ENCODE data around the gene NCCRP1. TPM values are rescaled to one million over a fixed set of nuclear protein-coding genes. Genes with fewer than 3 reads are reported as not detected.

NCCRP1 gene
- total RNA-seq, 1 experiment from 2014 or later: not detected

- no TSS peak for BruUV-seq (replicated peaks)
- H3K27me3 Mint-ChIP-seq (ENCODE audit: insufficient read depth, unreplicated experiment): no peaks in the 10 kb centered on the region
- peak; percentile 92 for DNase-seq (ENCODE audit: unreplicated experiment)
Measured at GRCh38 chr19:39160889-39161672, 35.7 kb upstream of the NCCRP1 start.

DNA sequence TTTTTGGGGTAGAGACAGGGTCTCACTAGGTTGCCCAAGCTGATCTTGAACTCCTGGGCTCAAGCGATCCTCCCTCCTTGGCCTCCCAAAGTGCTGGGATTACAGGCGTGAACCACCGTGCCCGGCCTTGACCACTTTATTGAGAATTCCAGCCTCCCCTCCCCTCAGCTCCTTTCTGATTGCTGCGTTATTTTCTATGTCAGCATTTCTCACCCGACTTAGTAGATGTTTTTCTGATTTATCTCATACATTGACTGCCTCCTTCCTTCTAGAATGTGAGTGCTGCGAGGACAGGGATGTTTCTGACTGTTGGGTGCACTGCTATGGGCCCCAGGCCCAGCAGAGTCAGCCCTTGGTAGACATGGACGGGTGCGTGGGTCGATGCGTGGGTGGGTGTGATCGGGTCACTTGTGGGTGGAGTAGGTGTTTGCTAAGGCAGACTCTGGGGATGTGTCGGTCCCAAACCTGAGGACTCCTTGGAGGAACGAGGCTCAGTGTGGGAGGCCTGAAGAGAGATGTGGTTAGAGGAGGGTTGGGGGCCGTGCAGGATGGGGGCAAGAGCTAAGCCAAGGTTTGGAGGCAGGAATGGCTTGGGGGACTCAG is 34.2 kb upstream of the NCCRP1 start:
- TF ChIP-seq, protein P1, sequence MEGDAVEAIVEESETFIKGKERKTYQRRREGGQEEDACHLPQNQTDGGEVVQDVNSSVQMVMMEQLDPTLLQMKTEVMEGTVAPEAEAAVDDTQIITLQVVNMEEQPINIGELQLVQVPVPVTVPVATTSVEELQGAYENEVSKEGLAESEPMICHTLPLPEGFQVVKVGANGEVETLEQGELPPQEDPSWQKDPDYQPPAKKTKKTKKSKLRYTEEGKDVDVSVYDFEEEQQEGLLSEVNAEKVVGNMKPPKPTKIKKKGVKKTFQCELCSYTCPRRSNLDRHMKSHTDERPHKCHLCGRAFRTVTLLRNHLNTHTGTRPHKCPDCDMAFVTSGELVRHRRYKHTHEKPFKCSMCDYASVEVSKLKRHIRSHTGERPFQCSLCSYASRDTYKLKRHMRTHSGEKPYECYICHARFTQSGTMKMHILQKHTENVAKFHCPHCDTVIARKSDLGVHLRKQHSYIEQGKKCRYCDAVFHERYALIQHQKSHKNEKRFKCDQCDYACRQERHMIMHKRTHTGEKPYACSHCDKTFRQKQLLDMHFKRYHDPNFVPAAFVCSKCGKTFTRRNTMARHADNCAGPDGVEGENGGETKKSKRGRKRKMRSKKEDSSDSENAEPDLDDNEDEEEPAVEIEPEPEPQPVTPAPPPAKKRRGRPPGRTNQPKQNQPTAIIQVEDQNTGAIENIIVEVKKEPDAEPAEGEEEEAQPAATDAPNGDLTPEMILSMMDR (IDR thresholded peaks at IDR 0.05; ENCODE audit: unreplicated experiment): no peak
- Mint-ChIP-seq H3K27ac (ENCODE audit: low read depth, unreplicated experiment) (no peak overlapping the region), H3K36me3 (ENCODE audit: insufficient read depth, unreplicated experiment) (no peaks in the 10 kb centered on the region), H3K4me3 (ENCODE audit: unreplicated experiment) (no peak overlapping the region), H3K27me3 (ENCODE audit: insufficient read depth, unreplicated experiment) (no peaks in the 10 kb centered on the region), H3K4me1 (ENCODE audit: insufficient read depth, unreplicated experiment) (peaks cover 30% of the 10 kb centered on the region), H3K9me3 (ENCODE audit: unreplicated experiment) (no peaks in the 10 kb centered on the region)
- intact Hi-C loops (cut with micrococcal nuclease): no loop called here
- POLR2A ChIA-PET: no interaction called here
- CTCF ChIA-PET: no interaction called here
- no peak for DNase-seq (ENCODE audit: unreplicated experiment)
- no TSS peak for BruUV-seq (replicated peaks)

More at GRCh38 chr19:39160889-39161672, 35.7 kb upstream of the NCCRP1 start:
- H3K36me3 Mint-ChIP-seq (ENCODE audit: insufficient read depth, unreplicated experiment): no peaks in the 10 kb centered on the region
- peaks cover 33% of the 10 kb centered on the region for H3K4me1 Mint-ChIP-seq (ENCODE audit: insufficient read depth, unreplicated experiment)
- intact Hi-C loops (cut with micrococcal nuclease): no loop called here
- ChIA-PET CTCF (interaction anchor here (0.6 kb wide), 1 partner anchor 133 kb away, joined by 3 read pairs; no protein-coding TSS in a partner anchor), POLR2A (interaction anchor here (0.8 kb wide), 1 partner anchor 19 kb away, joined by 3 read pairs; no protein-coding TSS in a partner anchor)
- no peaks in the 10 kb centered on the region for H3K9me3 Mint-ChIP-seq (ENCODE audit: unreplicated experiment)
- peak overlapping the region; percentile 88 for H3K27ac Mint-ChIP-seq (ENCODE audit: low read depth, unreplicated experiment)
- H3K4me3 Mint-ChIP-seq (ENCODE audit: unreplicated experiment): no peak overlapping the region
- TF ChIP-seq, protein P1 (IDR thresholded peaks at IDR 0.05; ENCODE audit: unreplicated experiment): no peak

- no peak overlapping the region for H3K4me3 Mint-ChIP-seq (ENCODE audit: unreplicated experiment)
- no peaks in the 10 kb centered on the region for H3K27me3 Mint-ChIP-seq (ENCODE audit: insufficient read depth, unreplicated experiment)
- TF ChIP-seq, protein P1 (IDR thresholded peaks at IDR 0.05; ENCODE audit: unreplicated experiment): no peak
- ChIA-PET POLR2A (no interaction called here), CTCF (no interaction called here)
- no peak for DNase-seq (ENCODE audit: unreplicated experiment)
- no peak overlapping the region for H3K27ac Mint-ChIP-seq (ENCODE audit: low read depth, unreplicated experiment)
- BruUV-seq (replicated peaks): no TSS peak
- peaks cover 22% of the 10 kb centered on the region for H3K4me1 Mint-ChIP-seq (ENCODE audit: insufficient read depth, unreplicated experiment)
- intact Hi-C loops (cut with micrococcal nuclease): no loop called here
- no peaks in the 10 kb centered on the region for H3K36me3 Mint-ChIP-seq (ENCODE audit: insufficient read depth, unreplicated experiment)
- H3K9me3 Mint-ChIP-seq (ENCODE audit: unreplicated experiment): no peaks in the 10 kb centered on the region
Measured at GRCh38 chr19:39163621-39164020, 33.1 kb upstream of the NCCRP1 start.

DNA sequence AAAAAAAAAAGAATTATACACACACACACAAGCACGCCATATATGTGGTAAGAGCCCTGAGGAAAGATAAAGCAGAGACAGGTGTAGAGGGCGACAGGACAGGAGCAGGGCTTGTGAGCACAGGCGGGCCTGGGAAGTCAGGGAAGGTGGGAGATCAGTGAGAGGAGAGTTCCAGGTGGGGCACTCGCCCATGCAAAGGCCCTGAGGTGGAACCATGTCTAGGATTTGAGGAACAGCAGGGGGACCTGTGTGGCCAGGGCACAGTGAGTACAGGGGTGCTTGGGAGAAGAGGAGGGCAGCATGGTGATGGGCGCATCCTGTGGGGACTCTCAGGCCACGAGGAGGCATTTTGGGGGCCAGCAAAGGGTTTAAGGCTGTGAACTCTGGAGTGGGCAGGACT is 32.5 kb upstream of the NCCRP1 start:
- TF ChIP-seq, protein P1 (IDR thresholded peaks at IDR 0.05; ENCODE audit: unreplicated experiment): no peak
- BruUV-seq (replicated peaks): no TSS peak
- Mint-ChIP-seq H3K9me3 (ENCODE audit: unreplicated experiment) (no peaks in the 10 kb centered on the region), H3K36me3 (ENCODE audit: insufficient read depth, unreplicated experiment) (peaks cover 4% of the 10 kb centered on the region), H3K4me3 (ENCODE audit: unreplicated experiment) (no peak overlapping the region), H3K27ac (ENCODE audit: low read depth, unreplicated experiment) (no peak overlapping the region), H3K27me3 (ENCODE audit: insufficient read depth, unreplicated experiment) (no peaks in the 10 kb centered on the region), H3K4me1 (ENCODE audit: insufficient read depth, unreplicated experiment) (peaks cover 22% of the 10 kb centered on the region)
- DNase-seq (ENCODE audit: unreplicated experiment): no peak
- ChIA-PET CTCF (no interaction called here), POLR2A (no interaction called here)
- intact Hi-C loops (cut with micrococcal nuclease): no loop called here
